Peyer's patch (tissue), 4 donors: ENCODE measurements around the gene ANKRD13D.

Experiments
- CTCF ChIP-seq, 6 experiments: fragments of 450-650 bp in 4 of 6; fragments of 200-600 bp in 2 of 6; sonication (generic) in 1 of 6; IDR thresholded peaks; one replicate each; pipeline ENCODE4 v1.5.1; 2017 to 2019; ENCODE audit warnings: antibody characterized with exemption in 6 of 6, mild to moderate bottlenecking in 3 of 6, moderate library complexity in 1 of 6
- POLR2A ChIP-seq, 2 donors: fragments of 450-650 bp; IDR thresholded peaks; one replicate each; pipeline ENCODE4 v1.5.1; 2017; ENCODE audit warnings: antibody characterized with exemption in 2 of 2, mild to moderate bottlenecking in 2 of 2, moderate library complexity in 2 of 2

GRCh38 chr11:67311556-67312082, 22.5 kb downstream of the ANKRD13D start:
- TF ChIP-seq CTCF (IDR thresholded peaks at IDR 0.05) (no peak), POLR2A (IDR thresholded peaks at IDR 0.05) (no peak)
